GM18520 (cell line): ENCODE measurements around the gene MRPL44.
"Not testable (repeated sequence)": the region's sequence is repeated elsewhere in the genome, so short reads cannot be mapped to it uniquely, and the experiment has no call there.

Source experiments
- ATAC-seq: cut with Tn5 transposase; IDR thresholded peaks from one replicate; pipeline ENCODE4 v1.9.1; 2021; ENCODE audit not compliant: unreplicated experiment

MRPL44 gene

GRCh38 chr2:224000662-224001061 is 43.4 kb downstream of the MRPL44 start:
- ATAC-seq: not testable (repeated sequence)

- ATAC-seq: no peak
These were observed 46.9 kb downstream of the MRPL44 start for GRCh38 chr2:224004105-224004695.

- no peak for ATAC-seq
These were observed 51.5 kb downstream of the MRPL44 start for GRCh38 chr2:224008702-224009261.

GRCh38 chr2:224009605-224010315 is 52.5 kb downstream of the MRPL44 start:
- no peak for ATAC-seq

GRCh38 chr2:224011837-224012236 is 54.6 kb downstream of the MRPL44 start:
- no peak for ATAC-seq

- ATAC-seq: no peak
These were observed 57.1 kb downstream of the MRPL44 start for GRCh38 chr2:224014336-224014735.

GRCh38 chr2:224016963-224017362 is 59.7 kb downstream of the MRPL44 start:
- no peak for ATAC-seq
